Endometrial microvascular endothelial cells (primary cell): ENCODE results near the gene TCAF1. TPM values are rescaled to one million over a fixed set of nuclear protein-coding genes. Genes with fewer than 3 reads are reported as not detected.
"Not testable (repeated sequence)": the region's sequence is repeated elsewhere in the genome, so short reads cannot be mapped to it uniquely, and the experiment has no call there.

Experiments used
- in situ Hi-C: cut with HindIII; loops from 2 replicates; pipeline ENCODE4 v1.10.0; 2017; ENCODE audit warnings: low sequenced_read_pairs, low pct_unique_long_range_greater_than_20kb; ENCODE audit errors: inconsistent ontology term
- total RNA-seq: library from RNA; depleted of rRNA; stranded (reverse); fragments of >200 nt; gene quantifications from one replicate; pipeline ENCODE4 v1.2.3, GENCODE V29; 2015; ENCODE audit errors: inconsistent ontology term

Gene TCAF1
- total RNA-seq, 1 donor from 2014 or later = 54.2 TPM

DNA sequence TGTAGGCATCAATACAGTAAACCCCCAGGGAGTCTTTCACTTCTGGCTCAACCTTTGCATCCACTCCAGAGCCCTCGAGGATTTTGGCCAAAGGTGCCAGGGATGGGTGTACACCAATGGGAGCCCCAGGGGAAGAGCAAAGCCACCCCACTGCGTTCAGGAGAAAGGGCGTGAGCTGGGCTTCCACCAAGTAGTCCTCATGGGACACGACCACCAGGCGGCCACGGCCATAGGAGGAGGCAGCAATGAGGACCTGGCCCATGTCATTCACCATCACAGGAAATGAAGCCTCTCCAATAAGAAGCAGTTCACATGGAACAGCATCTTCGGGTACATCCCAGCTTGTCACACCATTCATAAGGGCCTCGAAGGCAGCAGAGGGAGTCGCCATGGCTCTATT is 25.8 kb downstream of the TCAF1 start:
- in situ Hi-C loops = no loop called here

DNA sequence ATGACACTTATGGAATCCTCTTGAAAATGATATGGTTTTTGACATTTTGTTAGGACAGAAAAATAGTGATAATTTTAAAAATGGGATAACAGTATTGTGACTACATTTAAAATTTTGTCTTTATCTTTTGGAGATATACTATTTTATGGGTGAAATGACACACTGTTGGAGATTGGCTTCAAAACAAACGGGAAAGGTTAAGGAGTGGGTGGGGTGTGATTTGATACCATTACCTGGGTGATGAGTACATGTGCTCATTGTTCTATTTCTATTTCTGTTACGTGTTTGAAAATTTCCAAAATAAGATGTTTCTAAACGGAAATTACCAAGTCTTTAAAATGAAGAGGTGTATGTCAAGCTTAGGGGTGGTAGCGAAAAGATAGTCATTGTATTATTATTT is 28.7 kb downstream of the TCAF1 start:
- in situ Hi-C loops = not testable (repeated sequence)

DNA sequence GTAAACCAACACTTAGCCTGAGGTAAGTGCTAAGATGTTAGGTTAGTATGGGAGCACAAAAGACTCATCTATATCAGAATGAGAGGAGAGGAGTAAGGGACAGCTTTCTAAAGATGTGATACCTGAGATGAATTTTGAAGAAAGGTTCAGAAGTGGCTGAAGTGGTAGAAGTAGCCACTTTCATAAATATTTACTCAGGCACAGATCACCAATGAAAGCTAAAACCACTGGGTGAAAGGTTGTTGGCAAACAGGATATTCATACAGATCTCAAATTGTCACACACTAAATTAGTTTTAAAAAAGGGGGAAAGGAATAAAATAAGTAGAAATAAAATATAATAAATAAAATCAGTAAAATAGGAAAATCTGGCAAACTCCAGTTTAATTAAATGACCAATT is 30.4 kb downstream of the TCAF1 start:
- in situ Hi-C loops = not testable (repeated sequence)

- in situ Hi-C loops = not testable (repeated sequence)
These were observed 44.0 kb downstream of the TCAF1 start for GRCh38 chr7:143857994-143858393.

- in situ Hi-C loops = not testable (repeated sequence)
These were observed 46.5 kb downstream of the TCAF1 start for GRCh38 chr7:143855443-143855842.

- in situ Hi-C loops = no loop called here
These were observed 51.3 kb downstream of the TCAF1 start for GRCh38 chr7:143850682-143851081.

DNA sequence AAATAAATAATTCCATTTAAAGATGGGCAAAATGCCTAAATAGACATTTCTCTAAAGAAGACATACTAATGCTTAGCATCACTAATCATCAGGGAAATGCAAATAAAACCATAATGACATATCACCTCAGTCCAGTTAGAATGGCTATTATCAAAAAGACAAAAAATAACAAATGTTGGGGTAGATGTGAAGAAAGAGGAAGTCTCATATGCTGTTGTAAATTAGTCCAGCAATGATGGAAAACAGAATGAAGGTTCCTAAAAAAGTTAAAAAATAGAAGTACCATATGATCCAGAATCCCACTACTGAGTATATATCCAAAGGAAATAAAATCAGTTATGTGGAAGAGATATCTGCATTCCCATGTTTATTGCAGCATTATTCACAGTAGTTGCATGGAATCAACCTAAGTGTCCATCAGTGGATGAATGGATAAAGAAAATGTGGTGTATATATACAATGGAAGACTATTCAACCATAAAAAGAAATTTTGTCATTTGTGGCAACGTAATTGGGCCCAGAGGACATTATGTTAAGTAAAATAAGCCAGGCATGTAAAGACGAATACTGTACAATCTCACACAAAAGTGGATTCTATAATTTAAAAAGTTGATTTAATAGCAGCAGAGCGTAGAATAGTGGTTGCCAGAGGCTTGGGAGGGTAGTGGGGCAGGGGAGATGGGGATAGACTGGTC is 52.0 kb downstream of the TCAF1 start:
- in situ Hi-C loops = no loop called here

- in situ Hi-C loops = no loop called here
These were observed 53.8 kb downstream of the TCAF1 start for GRCh38 chr7:143848192-143848591.

- in situ Hi-C loops = no loop called here
These were observed 55.3 kb downstream of the TCAF1 start for GRCh38 chr7:143846692-143847091.

- in situ Hi-C loops = not testable (repeated sequence)
These were observed 60.3 kb downstream of the TCAF1 start for GRCh38 chr7:143841696-143842095.

DNA sequence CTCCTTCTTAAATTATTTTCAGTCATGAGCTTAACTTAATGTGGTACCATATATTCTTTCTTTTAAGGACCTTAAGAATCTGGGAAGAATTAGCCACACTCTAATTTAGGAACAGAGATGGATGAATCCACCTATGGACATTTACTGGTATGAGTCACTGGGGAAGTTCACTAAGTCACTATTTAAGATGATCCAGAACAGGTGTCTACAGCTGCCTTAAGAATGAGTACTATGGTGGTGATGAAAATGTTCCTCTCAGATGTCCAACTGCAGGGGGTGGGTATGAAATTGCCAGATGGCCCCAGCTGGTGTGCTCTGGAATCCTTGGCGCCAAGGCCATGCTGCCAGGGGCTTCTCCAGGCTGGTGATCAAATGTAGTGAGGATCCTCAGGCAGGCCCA is 61.9 kb downstream of the TCAF1 start:
- in situ Hi-C loops = not testable (repeated sequence)

DNA sequence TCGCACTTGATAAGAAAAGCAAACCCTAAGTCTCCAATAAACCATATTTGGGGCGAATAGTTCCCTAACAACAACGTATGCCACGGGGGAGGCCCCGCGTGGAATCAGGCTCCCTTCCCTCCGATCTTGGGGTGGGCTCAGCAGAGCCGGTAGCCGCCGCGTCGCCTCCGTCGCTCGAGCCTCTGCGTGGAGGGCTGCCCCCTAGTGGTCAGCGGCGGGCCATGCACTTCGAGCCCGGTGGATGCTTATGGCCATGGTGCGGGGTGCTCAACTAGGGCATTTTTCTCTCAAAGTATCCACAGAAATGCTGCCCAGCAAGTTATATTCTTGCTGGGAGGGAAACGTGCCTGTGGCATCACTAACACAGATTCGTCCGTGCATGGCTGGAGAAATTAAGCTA is 64.8 kb downstream of the TCAF1 start:
- in situ Hi-C loops = not testable (repeated sequence)

- in situ Hi-C loops = not testable (repeated sequence)
These were observed 65.4 kb downstream of the TCAF1 start for GRCh38 chr7:143836622-143837021.

GRCh38 chr7:143836088-143836487 is 65.9 kb downstream of the TCAF1 start:
- in situ Hi-C loops = not testable (repeated sequence)

- in situ Hi-C loops = not testable (repeated sequence)
These were observed 75.4 kb downstream of the TCAF1 start for GRCh38 chr7:143826578-143826977.

DNA sequence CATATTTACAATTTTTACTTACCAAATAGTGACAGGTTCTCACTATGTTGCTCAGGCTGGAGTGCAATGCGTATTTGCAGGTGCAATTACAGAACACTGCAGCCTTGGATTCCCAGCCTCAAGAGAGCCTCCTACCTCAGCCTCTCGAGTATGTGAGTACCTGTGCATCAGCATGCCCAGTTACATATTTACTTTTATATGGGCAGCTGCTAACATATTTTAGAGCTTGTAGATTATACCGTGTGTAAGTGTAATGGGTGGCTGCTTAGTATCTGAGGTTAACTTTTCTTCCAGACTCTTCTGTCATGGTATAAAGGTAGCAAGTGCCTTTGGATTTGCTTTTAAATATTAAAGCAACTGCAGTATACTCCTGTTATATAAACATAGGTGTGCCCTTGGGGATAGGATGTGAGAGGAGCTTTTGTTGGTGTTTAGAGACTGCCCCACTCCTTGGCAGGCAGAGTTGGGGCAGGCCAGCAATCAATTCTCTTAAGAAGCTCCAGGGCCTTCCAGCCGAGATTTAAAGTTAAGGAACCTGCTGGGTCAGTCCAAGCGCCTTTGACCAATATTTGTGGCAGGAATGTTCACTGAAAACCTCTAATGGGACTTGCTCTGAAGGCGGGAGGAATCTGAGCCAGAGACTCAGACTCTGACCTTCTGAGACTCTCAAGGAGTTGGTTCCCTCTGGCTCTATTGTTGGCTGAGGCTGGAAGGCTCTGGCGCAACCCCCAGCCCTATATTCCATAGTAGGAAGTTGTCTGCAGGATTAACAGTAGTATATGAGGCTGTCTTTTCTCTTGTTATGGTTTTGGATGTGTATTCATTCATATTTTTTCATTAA is 77.5 kb downstream of the TCAF1 start:
- in situ Hi-C loops = not testable (repeated sequence)

DNA sequence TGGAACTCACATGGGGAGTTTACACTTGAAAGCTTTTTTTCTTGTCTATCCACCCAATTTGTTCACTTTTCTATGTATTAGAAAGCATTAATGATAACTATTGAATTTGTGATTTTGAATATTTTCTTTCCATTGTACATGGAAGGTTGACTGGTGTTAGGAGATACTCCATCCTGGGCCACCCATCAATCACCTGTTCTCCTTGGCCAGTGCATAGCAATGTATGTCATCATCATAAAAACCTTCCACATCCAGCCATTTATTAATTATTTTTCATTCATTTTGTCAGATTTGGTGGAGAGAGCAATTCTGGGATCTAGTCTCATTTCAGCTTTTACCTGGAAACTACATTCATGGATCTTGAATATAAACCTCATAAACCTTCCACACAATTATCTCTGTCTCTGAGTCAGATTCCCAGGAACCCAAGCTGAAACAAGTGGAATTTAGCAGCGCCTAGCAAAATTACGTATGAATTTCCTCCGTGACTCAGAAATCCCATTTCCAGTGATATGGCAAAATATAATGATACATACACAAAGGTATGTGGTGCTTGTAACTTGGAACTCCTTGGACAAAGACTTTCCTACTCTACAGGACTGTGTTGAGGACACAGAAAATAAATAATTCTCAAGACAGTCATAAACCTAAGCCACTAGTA is 78.2 kb downstream of the TCAF1 start:
- in situ Hi-C loops = not testable (repeated sequence)

DNA sequence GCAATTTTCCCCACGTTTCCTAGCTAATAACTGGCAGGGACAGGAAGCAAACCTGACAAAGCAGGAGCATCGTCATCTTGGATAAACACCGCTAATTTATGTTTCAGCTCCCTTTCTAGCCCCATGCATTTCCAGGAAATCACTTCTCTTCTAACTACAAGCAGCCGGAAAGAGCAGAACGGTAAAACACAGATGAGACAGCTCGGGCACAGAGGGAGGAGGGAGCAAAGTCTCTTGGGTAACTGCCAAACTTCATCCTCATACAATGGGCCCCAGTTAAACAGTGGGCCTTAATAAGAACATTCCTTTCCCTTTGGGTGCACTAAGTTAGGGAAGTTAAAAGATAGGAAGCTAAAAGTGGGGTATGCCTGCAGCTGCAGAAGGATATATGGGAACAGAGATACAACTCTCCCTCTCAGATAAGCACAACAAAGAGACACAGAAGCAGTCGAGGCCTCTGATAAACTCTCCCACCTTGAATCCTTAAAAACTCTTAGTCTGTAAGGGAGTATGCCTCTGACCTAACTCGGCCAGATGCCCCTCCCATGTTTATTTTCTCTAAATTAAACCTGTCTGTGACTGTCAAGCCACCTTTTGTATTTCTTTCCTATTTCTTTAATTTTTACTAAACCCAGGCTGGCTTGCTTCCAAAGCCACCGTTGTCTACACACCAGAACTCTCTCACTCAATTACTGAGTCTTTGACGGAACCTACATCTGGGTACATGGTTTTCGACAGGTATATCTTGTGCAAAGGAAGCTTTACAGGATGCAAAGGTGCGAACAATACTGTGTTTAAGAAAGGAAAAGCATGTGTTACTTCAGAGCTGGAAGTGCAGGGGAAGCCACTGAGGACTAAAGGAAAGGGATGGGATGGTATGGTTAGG is 80.3 kb downstream of the TCAF1 start:
- in situ Hi-C loops = not testable (repeated sequence)

- in situ Hi-C loops = not testable (repeated sequence)
These were observed 84.1 kb downstream of the TCAF1 start for GRCh38 chr7:143817873-143818272.
